ENCODE measurements around the gene RAB1B.

The RAB1B gene

GRCh38 chr11:66292543-66293332 is 24.3 kb downstream of the RAB1B start:
- no peaks in the 10 kb centered on the region for H3K36me3 ChIP-seq (ENCODE audit: insufficient read depth, low read length)
- H3K27ac ChIP-seq = no peak overlapping the region
- H3K4me3 ChIP-seq = no peak overlapping the region
- DNase-seq (ENCODE audit: low read depth, low spot score) = no peak
- TF ChIP-seq POLR2AphosphoS5 (IDR thresholded peaks at IDR 0.05; ENCODE audit: borderline replicate concordance, low read depth, low read length) (no peak), EZH2 (IDR thresholded peaks at IDR 0.05) (no peak), FOXP2 (optimal IDR thresholded peaks at IDR 0.05; ENCODE audit: control extremely low read depth, extremely low read length, insufficient read depth) (no peak)
- H3K9me3 ChIP-seq (ENCODE audit: low read depth, low read length) = no peaks in the 10 kb centered on the region
- no peak overlapping the region for H3K9ac ChIP-seq (ENCODE audit: insufficient read length)

GRCh38 chr11:66293352-66293751 is 24.9 kb downstream of the RAB1B start:
- H3K36me3 ChIP-seq (ENCODE audit: insufficient read depth, low read length) = no peaks in the 10 kb centered on the region

GRCh38 chr11:66293777-66294625 is 25.6 kb downstream of the RAB1B start:
- no peak overlapping the region for H3K9ac ChIP-seq (ENCODE audit: insufficient read length)
- TF ChIP-seq FOXP2 (optimal IDR thresholded peaks at IDR 0.05; ENCODE audit: control extremely low read depth, extremely low read length, insufficient read depth) (no peak), POLR2AphosphoS5 (IDR thresholded peaks at IDR 0.05; ENCODE audit: borderline replicate concordance, low read depth, low read length) (no peak), EZH2 (IDR thresholded peaks at IDR 0.05) (no peak)
- H3K27ac ChIP-seq = no peak overlapping the region
- H3K36me3 ChIP-seq (ENCODE audit: insufficient read depth, low read length) = no peaks in the 10 kb centered on the region
- H3K4me3 ChIP-seq = no peak overlapping the region
- DNase-seq (ENCODE audit: low read depth, low spot score) = no peak
- H3K9me3 ChIP-seq (ENCODE audit: low read depth, low read length) = no peaks in the 10 kb centered on the region

More at GRCh38 chr11:66293352-66293751, 24.9 kb downstream of the RAB1B start:
- H3K9me3 ChIP-seq (ENCODE audit: low read depth, low read length) = no peaks in the 10 kb centered on the region
- no peak for DNase-seq (ENCODE audit: low read depth, low spot score)
- TF ChIP-seq POLR2AphosphoS5 (IDR thresholded peaks at IDR 0.05; ENCODE audit: borderline replicate concordance, low read depth, low read length) = no peak
- no peak for TF ChIP-seq EZH2 (IDR thresholded peaks at IDR 0.05)
- no peak for TF ChIP-seq FOXP2 (optimal IDR thresholded peaks at IDR 0.05; ENCODE audit: control extremely low read depth, extremely low read length, insufficient read depth)
- H3K4me3 ChIP-seq = no peak overlapping the region
- H3K27ac ChIP-seq = no peak overlapping the region
- no peak overlapping the region for H3K9ac ChIP-seq (ENCODE audit: insufficient read length)

GRCh38 chr11:66294626-66295620 is 26.5 kb downstream of the RAB1B start:
- no peak overlapping the region for H3K9ac ChIP-seq (ENCODE audit: insufficient read length)
- no peak overlapping the region for H3K27ac ChIP-seq
- H3K4me3 ChIP-seq = no peak overlapping the region
- H3K36me3 ChIP-seq (ENCODE audit: insufficient read depth, low read length) = no peaks in the 10 kb centered on the region
- no peak for TF ChIP-seq FOXP2 (optimal IDR thresholded peaks at IDR 0.05; ENCODE audit: control extremely low read depth, extremely low read length, insufficient read depth)
- TF ChIP-seq EZH2 (IDR thresholded peaks at IDR 0.05) = no peak
- TF ChIP-seq POLR2AphosphoS5 (IDR thresholded peaks at IDR 0.05; ENCODE audit: borderline replicate concordance, low read depth, low read length) = no peak
- DNase-seq (ENCODE audit: low read depth, low spot score) = no peak
- no peaks in the 10 kb centered on the region for H3K9me3 ChIP-seq (ENCODE audit: low read depth, low read length)

- H3K9me3 ChIP-seq (ENCODE audit: low read depth, low read length) = no peaks in the 10 kb centered on the region
- TF ChIP-seq EZH2 (IDR thresholded peaks at IDR 0.05) (no peak), FOXP2 (optimal IDR thresholded peaks at IDR 0.05; ENCODE audit: control extremely low read depth, extremely low read length, insufficient read depth) (no peak), POLR2AphosphoS5 (IDR thresholded peaks at IDR 0.05; ENCODE audit: borderline replicate concordance, low read depth, low read length) (no peak)
- no peak overlapping the region for H3K9ac ChIP-seq (ENCODE audit: insufficient read length)
- H3K27ac ChIP-seq = no peak overlapping the region
- H3K4me3 ChIP-seq = no peak overlapping the region
- no peaks in the 10 kb centered on the region for H3K36me3 ChIP-seq (ENCODE audit: insufficient read depth, low read length)
- no peak for DNase-seq (ENCODE audit: low read depth, low spot score)
These were observed 29.2 kb downstream of the RAB1B start for GRCh38 chr11:66297610-66298009.

- no peaks in the 10 kb centered on the region for H3K9me3 ChIP-seq (ENCODE audit: low read depth, low read length)
- H3K27ac ChIP-seq = no peak overlapping the region
- no peak overlapping the region for H3K4me3 ChIP-seq
- TF ChIP-seq EZH2 (IDR thresholded peaks at IDR 0.05) (no peak), FOXP2 (optimal IDR thresholded peaks at IDR 0.05; ENCODE audit: control extremely low read depth, extremely low read length, insufficient read depth) (no peak), POLR2AphosphoS5 (IDR thresholded peaks at IDR 0.05; ENCODE audit: borderline replicate concordance, low read depth, low read length) (no peak)
- H3K9ac ChIP-seq (ENCODE audit: insufficient read length) = no peak overlapping the region
- no peak for DNase-seq (ENCODE audit: low read depth, low spot score)
- H3K36me3 ChIP-seq (ENCODE audit: insufficient read depth, low read length) = no peaks in the 10 kb centered on the region
These were observed 30.7 kb downstream of the RAB1B start for GRCh38 chr11:66299186-66299585.

DNA sequence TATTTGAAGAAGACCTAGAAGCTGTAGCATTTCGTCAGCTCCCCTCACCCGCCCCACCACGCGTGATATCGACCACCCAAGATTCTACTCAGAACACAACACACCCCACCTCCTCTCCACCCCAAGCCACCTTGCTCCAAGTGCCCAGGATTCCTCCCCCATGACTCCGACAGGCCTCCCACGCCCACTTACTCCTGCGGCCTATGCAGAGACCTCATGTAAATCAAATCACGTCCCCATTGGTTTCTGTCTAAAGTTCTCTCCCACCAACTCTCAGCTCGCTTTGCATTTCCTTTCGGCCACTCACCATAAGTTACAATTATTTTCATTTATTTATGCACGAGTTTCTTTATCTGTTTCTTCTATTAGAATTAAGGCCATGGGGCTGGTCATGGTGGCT is 34.2 kb downstream of the RAB1B start:
- no peak overlapping the region for H3K4me3 ChIP-seq

More for the DNA sequence above, 34.2 kb downstream of the RAB1B start:
- H3K27ac ChIP-seq = no peak overlapping the region
- H3K36me3 ChIP-seq (ENCODE audit: insufficient read depth, low read length) = no peaks in the 10 kb centered on the region
- H3K9ac ChIP-seq (ENCODE audit: insufficient read length) = no peak overlapping the region
- DNase-seq (ENCODE audit: low read depth, low spot score) = no peak
- TF ChIP-seq POLR2AphosphoS5 (IDR thresholded peaks at IDR 0.05; ENCODE audit: borderline replicate concordance, low read depth, low read length) (no peak), FOXP2 (optimal IDR thresholded peaks at IDR 0.05; ENCODE audit: control extremely low read depth, extremely low read length, insufficient read depth) (no peak), EZH2 (IDR thresholded peaks at IDR 0.05) (no peak)
- no peaks in the 10 kb centered on the region for H3K9me3 ChIP-seq (ENCODE audit: low read depth, low read length)
